Measurements from ENCODE around the gene ETV5.
"Not testable (repeated sequence)": the region's sequence is repeated elsewhere in the genome, so short reads cannot be mapped to it uniquely, and the experiment has no call there.

ETV5 gene

GRCh38 chr3:186060222-186060621 lies 48.7 kb downstream of the ETV5 start:
- DNase-seq = no peak

GRCh38 chr3:186059192-186059591 lies 49.7 kb downstream of the ETV5 start:
- no peak for DNase-seq

DNA sequence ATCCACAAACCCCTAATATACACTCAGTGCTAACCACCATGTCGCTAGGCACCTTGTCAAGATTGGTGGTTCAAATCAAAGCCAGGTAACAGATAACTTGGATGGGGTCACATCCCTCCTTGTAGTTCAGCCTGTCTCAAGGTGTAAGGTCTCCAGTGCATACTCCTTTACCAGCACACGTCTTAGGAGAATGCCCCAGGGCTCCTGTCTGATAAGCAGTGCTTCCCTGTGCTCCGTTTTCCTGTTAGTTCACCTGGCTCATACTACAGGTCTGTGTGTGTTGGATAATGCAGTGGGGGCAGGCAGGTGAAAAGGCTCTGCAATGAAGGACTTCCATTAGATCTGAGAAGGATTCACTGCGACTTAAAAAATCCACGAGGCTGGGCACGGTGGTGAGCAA lies 50.7 kb downstream of the ETV5 start:
- no peak for DNase-seq

DNA sequence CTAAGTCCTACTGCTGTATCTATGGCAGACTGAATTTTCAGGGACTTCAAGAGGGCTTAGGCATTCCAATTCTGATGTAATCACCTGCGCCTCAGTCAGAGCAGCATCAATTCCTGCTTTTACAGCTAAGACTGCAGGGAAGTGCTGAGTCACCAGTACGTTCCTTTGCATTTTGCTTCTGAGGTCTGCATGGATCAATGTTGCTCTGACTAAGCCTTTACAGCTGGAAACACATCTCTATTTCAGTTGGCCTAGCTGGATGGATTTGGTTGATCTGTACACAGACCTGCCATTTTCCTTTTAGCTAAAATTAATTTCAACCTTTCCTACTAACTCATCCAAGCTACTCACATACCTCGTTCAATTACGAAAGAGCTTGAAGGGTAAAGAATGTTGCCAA lies 51.3 kb downstream of the ETV5 start:
- no peak for DNase-seq

DNA sequence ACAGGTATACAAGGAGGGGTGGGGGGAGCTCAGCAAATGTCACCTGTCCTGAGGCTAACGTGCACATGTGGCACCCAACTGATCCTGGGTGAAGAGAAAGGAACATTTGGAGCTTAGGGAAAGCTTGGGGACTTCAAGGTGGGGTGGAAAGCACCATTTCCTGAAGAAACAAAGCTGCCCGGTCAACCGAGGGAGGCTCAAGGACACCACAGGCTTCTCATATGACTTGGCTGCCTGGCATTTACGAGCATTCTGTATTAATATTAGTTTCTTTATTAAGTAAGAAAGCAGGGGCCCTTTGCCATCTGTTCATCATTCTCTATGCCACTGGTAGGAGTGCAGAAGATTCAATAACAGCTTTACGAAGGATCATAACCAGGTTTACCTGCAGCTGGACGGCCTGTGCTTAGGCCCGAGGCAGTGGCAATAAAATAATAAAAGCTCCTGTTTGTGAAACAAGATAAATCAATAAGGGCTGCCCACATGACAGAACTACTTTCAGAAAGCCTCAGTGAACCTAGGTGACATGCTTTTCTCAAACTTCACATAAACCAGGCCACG lies 54.0 kb downstream of the ETV5 start:
- no peak for DNase-seq

DNA sequence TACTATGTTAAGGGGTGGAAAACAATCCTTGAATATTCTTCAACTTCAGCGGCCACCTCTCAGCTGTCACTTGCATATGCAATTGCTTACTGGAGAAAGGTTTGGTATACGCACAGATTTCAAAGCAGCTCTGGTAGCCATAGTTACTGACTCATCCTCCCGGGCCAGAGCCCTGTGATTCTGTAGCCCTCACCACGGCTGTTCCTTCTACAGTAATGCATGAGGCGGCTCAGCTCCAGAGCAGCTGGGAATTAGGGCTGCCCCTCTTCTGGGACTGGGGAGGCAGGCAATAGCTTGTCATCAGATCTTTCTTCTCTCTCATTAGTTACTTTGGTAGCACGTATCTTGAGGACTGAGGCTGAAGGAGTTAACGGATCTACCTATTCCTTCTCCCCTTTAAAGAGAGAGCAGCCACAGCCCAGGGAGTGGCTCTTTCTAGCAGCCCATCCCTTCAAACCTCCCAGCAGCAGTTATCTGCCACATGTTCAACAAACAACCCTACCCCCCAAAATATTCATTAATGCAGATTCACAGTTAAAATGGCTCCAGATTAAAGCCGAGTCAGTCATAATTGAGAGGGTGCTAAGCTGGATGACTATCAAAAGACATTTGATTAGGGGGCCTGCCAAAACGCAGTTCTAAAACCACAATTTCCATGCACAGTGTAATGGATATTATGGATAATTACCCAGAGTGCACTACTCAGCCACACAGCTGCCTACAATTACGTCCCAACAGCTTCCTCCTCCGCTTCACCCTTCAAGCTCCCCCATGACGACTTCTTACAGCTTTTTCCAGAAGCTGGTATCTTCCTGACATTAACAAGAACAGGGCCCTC lies 54.7 kb downstream of the ETV5 start:
- no peak for DNase-seq

GRCh38 chr3:186052096-186052840 lies 56.6 kb downstream of the ETV5 start:
- no peak for DNase-seq

DNA sequence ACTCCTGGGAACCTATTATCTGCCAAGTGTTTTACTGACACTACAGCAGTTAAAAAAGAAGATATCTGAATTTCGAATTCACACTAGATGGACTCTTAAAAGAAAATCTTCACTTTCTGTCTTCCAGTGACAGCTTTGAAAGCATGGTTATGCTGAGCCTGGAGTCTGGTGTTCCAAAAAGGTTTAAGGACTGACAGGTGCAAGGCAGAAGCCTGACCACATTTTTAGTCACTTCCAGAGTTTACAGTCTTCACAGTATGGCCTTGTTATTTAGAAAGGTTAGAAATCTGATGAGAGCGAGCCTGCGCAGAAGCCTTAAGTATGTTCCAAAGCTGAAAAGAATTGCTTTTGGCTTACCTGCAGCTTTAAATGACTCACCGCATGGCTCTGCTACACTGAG lies 59.9 kb downstream of the ETV5 start:
- DNase-seq = no peak

DNA sequence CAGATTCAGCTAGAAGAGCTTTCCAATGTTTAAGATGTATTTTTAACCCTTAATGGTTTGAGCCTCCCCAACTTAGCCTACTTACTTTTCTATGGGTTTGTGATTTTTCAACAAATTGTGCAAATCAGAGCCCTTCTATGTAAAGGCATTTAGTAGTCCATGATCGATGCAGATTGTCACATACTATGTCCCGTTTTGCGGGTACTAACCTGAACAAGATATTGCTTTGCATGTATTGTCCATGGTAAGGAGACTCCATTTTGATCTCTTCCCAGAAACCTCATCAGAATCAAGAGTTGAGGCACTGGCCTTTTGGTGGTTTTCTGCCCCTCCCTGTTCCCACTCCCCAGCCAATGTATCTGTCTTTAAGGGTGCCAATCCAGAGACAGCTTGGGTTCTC lies 60.8 kb downstream of the ETV5 start:
- no peak for DNase-seq

- DNase-seq = no peak
Measured at GRCh38 chr3:186046838-186047237, 62.1 kb downstream of the ETV5 start.

DNA sequence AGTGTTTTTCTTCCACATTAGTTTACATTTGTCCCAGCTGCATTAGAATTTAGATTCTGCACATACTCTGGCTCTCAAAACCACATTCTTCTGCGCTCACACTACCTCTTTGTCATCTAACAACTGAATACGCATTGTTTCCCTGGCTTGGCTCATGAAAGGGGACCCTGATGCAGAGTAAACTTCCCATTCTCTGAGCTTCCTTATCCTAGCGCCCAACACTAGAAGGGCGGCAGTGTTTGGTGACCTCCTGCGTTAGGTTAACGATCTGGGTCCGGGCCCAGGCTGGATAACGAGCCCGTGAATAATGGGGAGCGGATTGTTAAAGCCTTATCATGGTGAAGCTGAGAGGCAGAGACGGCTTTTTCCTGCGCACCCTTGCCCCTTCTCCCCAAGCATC lies 63.9 kb downstream of the ETV5 start:
- no peak for DNase-seq

GRCh38 chr3:186044427-186044826 lies 64.5 kb downstream of the ETV5 start:
- no peak for DNase-seq

DNA sequence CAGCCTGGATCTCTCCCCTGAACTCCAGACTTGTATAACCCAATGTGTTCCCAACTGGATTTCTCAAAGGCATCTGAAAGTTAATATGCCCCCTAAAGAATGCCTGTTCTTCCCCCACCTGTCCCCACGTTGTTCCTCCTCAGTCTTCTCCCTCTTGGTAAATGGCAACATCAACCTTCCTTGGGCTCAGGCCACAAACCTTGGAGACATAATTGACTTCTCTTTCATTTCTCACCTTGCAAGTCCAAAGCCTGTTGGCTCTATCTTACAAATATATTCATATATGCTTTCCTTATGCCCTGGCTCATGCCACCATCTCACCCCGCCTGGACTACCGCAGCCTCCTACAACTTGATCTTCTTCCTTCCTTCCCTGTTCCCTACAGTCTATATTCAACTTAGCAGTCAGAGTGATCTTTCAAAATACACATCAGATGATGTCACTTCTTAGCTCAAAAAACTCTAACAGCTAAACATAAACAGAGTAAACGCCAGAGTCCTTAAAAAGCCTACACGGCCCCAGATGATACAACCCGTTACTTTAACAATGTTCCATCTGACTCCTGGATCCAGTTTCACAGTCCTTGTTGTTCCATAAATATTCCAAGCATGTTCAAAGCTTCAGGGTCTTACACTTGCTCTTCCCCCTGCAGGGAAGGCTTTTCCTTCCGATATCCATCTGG lies 66.2 kb downstream of the ETV5 start:
- DNase-seq = no peak

- no peak for DNase-seq
Measured at GRCh38 chr3:186042036-186042435, 66.9 kb downstream of the ETV5 start.

DNA sequence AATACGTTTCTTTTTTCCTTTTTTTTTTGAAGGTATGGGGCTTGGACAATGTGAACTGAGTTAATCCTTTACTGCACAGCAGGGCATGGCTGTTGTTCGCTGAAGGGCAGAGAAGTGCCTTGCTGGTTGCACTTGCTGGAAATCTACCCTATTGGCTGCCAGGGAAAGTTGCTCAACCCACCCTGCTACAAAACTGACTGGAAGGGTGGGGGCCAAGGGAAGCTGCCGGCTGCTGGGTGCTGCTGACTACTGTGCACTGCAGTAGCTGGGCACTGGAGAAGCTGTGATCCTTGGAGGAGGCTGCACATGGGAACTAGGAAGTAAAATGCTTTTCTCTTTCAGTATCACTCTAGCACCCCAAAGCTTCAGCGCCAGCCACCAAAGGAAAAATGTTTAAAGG lies 70.5 kb downstream of the ETV5 start:
- no peak for DNase-seq

GRCh38 chr3:186035277-186035676 lies 73.6 kb downstream of the ETV5 start:
- no peak for DNase-seq

DNA sequence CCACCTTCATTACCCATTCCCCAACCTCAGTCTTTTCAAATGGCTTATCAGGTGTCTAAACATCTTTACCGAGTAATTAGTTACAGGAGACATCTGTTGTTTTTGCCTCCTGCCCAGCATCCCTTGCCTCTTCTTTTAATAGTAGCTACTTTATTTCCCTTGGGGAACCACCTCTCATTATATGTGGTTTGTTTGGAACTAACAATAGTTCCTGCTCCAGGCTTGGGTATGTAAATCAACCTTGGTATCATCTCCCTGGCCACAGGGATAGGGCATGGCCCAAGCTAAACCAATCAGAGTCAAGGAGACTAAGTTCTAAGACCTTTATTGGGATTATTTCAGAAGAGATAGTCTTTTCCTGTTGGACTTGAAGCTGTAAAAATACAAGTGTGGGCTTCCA lies 76.6 kb downstream of the ETV5 start:
- no peak for DNase-seq

DNA sequence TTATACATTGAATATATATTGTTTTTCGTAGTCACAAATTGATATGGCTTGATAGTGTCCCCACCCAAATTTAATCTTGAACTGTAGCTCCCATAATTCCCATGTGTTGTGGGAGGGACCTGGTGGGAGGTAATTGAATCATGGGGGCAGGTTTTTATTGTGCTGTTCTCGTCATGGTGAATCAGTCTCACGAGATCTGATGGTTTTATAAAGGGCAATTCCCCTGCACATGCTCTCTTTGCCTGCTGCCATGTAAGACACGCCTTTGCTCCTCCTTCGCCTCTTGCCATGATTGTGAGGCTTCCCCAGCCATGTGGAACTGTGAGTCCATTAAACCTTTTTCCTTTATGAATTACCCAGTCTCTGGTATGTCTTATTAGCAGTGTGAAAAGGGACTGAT lies 82.9 kb downstream of the ETV5 start:
- DNase-seq = not testable (repeated sequence)

GRCh38 chr3:186025161-186025560 lies 83.7 kb downstream of the ETV5 start:
- no peak for DNase-seq

GRCh38 chr3:186024210-186024609 lies 84.7 kb downstream of the ETV5 start:
- DNase-seq = no peak

DNA sequence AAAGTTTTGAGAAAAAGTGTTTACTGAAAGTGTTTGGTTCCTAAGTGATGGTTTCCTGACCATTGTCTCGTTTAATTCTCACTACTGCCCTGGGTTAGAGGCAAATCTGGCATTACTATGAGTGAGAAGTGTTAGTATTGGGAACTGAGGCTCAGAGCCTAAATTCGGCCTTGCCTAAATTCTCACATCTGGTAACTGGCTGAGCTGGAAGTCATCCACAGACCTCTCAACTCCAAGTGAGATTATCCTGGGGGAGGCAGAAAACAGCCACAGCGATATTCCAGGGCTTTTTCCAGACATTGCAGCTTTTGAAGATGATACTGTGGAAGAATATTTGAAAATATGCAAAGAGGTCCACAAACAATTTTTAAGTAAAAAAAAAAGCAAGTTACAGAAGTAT lies 86.0 kb downstream of the ETV5 start:
- DNase-seq = no peak

DNA sequence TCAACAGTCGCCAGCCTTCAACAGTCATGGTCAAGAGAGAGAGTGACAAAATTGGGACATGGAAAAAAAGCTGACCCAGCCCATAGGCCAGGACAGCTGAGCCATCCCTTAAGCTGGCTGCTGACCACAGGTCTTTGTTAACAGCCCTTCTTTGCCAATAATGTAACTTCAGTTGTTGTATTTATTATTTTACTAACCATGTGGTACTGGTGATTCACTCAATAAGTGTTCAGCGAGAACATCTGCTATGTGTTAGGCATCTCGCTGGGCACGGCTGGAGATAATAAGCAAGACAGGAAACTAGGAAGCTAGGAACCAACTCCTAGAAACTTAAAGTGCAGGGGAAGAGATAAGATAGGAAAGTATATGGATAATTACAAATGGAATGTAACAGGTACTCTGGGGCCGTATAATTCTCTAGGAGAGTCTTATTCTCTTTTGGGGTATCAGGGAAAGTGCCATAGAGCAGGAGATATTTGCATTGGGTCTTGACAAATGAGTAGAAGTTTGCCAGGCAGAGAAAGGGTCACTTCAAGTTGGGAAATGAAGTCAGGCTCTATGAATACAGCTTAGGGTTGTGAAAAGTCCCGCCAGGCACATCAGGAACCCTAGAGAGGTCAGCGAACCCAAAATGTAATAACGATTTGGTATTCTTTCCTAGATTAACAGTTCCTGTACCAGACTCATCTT lies 87.1 kb downstream of the ETV5 start:
- DNase-seq = no peak

DNA sequence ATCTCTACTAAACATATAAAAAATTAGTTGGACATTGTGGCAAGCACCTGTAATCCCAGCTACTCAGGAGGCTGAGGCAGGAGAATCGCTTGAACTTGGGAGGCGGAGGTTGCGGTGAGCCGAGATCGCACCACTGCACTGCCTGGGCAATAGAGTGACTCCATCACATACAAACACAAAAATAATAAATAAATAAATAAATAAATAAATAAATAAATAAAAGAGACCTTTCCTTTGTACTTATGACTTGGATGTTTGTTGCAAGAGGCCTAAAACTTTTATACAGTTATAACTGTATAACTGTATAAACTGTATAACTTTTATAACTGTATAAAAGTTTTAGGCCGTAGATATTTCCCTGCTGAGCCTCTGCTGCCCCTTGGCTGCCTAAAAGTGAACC lies 87.6 kb downstream of the ETV5 start:
- DNase-seq = not testable (repeated sequence)
